Non-pigmented ciliary epithelial cell (primary cell): ENCODE data around the gene CAPN3.

Experiments used
- DNase-seq: peaks from one replicate; pipeline ENCODE4 v3.0.0-alpha.2; 2010; ENCODE audit warnings: low read depth

The CAPN3 gene

DNA sequence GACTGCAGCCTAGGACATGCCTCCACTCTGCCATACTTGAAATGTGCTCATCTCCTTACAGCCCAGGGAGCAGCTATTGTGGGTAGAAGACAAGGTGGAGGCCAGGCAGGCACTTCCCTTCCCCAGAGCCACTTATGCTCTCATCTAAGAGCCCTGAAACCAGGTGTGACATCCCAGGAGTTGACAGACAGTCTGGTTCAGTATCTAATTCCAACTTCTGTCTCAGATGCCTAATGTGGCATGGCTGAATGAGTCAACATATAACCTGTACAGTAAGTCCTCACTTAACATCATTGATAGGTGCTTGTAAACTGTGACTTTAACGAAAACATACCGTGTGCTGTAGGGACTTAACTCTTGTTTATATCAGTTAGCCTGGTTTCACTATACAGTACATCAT lies 1.2 kb upstream of the CAPN3 start:
- DNase-seq, result no peak

DNA sequence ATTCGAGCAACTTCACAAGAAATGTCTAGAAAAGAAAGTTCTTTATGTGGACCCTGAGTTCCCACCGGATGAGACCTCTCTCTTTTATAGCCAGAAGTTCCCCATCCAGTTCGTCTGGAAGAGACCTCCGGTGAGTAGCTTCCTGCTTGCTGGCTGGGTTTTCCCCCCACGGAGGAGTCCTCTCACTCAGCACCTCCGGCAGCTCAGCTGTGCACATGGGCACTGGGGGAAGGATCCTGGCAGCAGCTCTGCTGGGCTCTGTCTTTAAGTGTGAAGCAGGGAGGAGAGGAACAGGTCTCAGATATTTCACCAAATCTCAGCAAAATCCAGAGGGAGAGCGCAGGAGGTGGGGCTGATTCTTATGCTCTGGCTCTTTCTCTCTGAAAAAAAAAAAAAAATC lies 684 bp downstream of the CAPN3 start:
- no peak for DNase-seq

DNA sequence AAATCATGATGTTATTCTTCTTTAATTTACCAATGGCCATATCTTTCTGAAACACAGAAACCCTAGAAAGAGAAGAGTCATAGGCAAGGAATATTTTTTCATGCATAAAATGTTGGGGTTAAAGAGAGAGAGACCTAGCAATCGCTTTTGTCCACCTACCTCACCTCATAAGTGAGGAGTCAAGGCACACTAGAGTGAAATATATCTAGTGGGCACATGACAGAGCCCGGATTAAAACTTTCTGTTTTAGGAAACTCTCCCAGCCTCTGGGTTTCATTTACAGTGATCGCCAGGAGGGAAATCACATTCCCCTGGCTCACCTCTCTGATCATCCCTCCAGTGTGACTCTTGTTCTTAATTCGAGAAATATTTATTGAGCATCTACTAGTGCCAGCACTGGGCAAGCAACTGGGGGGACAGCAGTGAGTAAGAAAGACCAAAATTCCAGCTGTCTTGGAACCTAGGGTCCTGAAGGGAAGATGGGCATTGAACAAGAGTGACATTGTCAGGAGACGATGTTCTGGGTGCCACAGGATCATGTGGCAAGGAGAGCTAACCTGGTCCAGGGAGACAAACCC lies 1.3 kb downstream of the CAPN3 start:
- no peak for DNase-seq

DNA sequence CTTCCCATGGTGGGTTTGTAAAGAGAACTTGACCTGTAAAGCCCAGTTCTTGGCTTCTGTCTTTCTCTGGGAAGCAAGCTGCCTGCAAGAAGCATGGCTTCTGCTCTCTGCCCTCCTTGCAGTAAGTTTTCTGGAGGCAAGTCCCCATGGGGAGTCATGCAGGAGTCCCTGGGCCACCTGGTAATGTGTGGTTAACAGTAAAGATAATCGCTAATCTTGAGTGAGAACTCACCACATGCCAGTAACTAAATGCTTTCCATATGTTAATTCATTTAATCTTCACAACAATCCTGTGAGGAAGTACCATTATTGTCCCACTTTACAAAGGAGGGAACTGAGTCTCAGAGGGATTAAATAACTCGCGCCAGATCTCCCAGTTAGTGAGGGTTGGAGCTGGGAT lies 4.2 kb downstream of the CAPN3 start:
- DNase-seq, result no peak

DNA sequence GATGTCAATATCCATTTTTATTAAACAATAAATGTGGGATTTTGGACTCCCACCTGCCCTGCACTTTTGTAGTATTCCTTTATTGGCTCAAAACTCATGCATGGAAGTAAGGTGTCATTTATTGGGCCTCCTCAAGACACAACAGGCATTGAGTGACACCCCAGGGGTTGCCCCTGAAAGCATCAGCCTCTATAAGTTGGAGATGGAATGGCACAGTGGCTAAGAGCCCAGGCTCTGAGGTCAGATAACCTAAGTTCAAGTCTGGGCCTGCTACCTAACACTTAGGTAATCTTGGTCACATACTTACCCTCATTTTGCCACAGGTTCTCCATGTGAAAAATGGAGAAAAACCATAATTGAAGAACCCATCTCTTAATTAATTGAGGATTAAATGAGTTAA lies 4.6 kb downstream of the CAPN3 start:
- DNase-seq, result no peak

DNA sequence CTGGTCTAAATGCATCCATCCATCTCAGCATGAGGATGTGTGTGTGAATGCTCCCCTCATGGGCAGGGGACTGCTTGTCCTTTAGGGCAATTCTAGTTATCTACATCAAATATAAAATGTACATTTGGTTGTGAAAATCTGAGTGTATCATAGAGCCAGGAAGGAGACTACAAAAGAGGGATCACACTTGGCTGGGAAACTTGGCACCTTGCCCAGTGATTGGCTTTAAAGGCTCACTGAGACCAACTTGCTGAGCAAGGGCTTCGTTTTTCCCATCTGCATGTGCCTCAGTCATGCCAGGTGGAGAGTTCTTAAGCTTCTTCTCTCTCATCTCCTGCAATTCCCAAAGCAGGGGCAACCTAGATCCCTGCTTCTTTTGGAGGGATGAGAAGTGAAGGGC lies 5.2 kb downstream of the CAPN3 start:
- DNase-seq, result no peak

DNA sequence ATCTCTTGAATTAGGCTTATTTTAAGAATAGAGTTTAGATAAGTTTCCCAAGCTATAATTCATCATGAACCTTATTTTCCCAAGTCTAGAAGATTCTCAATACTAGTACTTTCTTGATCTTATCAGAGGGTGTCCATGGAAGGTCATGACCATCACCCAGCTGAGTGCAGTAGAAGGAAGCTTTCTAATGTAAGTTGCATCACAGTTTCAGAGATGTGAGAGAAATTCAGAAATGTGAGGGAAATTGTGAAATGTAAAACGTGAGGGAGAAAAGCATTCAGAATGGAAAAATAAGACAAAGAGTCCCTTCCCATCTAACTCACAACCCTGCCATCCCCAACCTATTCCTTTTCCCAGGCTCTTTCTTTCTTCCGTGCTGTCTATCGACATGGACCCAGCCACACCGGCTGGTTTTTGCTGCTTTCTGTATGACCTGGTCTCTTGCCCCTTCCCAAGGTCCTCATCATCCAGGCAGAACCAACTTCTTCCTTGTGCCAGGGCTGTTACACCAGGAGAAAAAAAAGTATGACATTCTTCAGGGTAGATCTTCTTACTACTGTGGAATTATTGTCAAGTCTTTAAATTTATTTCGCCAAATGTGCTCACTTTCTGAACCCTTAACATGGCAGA lies 6.7 kb downstream of the CAPN3 start:
- DNase-seq, result no peak

DNA sequence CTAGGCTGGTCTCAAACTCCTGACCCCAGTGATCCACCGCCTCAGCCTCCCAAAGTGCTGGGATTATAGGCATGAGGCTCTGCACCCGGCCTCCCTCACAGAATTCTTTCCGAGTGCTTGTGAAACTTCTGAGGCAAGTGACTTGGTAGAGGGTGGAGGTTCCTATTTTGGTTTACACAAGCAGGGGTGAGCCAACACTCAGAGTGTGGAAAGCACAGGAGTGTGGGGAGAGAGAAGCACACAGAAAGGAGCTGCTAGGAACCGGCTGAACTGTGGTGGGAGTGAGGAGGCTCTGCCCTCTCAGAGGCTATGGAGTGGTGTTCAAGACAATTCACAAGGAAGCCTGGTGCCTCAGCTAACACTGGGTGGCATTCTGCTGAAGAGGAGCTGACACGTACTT lies 7.7 kb downstream of the CAPN3 start:
- DNase-seq, result no peak

DNA sequence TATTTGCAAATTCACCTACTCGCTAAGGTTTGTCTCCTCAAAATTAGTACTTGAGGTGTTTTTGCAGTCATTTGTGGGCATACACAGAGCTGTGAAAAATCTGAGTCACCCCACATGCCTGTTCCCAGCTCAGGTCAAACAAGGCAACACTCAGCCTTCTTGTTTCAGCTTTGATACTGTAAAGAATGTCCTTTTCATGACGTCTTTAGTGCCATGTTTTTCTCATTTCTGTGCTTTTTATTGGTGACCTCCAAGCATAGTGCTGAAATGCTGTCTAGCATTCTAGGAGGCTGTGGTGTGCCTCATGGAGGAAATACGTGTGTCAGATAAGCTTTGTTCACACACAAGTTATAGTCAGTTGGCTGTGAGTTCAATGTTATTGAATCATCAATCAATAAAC lies 8.8 kb downstream of the CAPN3 start:
- no peak for DNase-seq

DNA sequence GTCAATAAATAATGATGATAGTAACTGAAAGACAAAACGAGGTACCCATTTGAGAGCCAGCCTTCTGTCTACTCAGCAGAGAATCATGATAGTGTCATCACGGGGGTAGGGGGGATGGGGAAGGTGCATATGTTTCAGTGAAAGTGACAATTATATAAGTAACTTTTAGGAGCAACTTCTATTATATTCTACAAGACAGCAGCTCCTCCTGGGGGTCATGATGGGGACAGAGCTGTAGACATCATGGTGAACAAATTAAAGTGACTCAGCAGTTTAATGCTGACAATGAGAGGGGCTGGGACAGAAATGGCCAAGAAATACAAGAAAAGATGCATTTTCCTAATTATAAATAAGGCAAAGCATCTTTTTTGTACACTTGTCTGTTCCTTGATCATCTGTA lies 11.8 kb downstream of the CAPN3 start:
- no peak for DNase-seq

DNA sequence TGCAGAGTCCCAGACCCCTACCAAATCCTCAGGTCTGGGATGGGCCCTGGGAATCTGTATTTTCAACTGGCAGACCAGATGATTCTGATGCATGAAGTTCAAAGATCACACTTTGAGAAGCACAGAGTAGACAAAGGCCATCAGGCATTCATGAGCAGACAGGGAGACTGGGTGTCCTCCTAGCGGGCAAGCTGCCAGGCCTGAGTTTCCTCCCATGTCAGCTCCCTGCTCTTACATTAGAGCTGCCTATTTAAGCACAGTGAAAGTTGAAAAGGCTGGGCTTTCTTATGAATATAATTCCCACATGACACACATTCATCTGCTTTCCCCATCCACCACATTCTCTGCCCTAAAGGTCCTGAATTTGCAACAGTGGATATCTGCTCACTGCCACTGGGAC lies 14.0 kb downstream of the CAPN3 start:
- no peak for DNase-seq

DNA sequence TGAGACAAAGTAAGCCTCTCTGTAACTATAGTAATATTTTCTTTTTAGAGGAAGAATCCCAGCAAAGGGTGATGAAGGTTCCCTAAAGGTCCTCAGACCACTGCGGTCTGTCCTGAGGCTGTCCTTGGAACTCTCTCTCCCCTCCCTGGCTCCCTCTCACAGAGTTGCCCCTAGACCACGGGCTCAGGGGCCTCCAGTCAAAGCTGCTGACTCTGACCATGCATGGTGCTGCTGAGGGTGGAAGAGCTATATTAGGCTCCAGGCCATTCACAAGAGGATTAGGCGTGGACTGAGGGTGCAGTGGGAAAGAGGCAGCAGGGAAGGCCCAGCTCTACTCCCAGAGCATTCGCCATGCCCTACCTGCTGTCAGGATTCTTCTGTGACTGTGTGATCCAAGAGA lies 14.6 kb downstream of the CAPN3 start:
- DNase-seq, result no peak

DNA sequence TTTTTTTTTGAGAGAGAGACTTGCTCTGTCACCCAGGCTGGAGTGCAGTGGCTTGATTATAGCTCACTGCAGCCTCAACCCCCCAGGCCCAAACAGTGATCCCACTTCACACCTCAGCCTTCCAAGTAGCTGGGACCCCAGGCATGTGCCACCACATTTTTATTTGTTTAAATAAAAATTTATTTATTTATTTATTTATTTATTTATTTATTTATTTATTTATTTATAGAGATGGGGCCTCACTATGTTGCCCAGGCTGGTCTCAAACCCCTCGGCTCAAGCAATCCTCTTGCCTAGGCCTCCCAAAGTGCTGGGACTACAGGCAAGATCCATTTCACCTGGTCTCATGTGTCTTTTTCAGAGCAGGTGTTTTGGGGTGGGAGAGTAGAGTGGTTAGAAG lies 15.5 kb downstream of the CAPN3 start:
- no peak for DNase-seq

DNA sequence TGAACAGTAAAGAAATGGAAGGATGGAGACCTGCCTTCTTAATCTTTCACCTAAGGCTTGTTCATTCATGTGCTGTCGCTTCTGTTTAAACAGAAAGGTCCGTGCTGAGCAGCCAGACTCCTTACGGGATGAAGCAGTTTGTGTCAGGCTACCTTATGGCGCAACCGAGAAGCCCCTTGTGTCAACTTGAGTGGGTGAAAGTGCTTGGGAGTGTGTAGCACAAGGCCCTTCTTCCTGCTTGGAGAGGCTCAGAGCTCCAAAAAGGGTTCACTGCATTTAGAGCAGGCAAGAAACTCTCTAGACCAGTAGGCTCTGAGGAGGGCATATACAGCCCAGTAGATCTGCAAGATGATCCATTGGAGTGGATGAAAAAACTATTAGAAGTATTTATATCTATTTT lies 16.0 kb downstream of the CAPN3 start:
- DNase-seq, result no peak

DNA sequence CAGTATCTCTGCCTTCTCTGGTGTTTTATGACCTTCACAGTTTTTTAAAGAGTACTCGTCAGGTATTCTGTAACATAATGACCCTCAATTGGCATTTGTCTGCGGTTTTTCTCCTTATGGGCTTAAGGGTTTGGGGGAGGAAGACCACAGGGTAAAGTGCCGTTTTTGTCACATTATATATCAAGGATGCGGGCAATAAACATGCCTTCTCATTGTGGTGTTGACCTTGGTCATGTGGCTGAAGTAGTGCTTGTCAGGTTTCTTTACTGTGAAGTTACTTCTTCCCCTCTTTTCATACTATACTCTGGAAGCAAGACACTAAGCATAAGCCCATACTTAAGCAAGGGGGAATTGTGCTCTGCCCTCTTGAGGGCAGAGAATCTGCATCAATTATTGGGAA lies 16.6 kb downstream of the CAPN3 start:
- no peak for DNase-seq

DNA sequence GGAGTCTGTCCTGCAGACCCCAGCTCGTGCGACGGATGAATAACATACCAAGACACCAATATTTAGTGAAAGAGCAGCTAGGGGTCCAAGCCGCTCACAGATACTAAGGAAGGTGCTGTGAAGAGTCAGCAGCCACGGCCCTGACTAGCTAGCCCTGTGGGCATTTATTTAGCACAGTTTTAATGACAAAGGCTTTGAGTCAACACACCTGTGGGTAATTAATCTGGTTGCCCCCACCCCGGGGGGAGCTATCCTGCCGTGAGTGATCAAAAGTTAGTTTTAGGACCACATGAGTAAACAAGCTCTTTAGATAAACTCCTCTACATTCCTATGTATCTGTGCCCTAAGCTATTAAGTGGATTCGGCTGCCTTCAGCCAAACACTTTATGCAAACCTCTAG lies 18.7 kb downstream of the CAPN3 start:
- no peak for DNase-seq

DNA sequence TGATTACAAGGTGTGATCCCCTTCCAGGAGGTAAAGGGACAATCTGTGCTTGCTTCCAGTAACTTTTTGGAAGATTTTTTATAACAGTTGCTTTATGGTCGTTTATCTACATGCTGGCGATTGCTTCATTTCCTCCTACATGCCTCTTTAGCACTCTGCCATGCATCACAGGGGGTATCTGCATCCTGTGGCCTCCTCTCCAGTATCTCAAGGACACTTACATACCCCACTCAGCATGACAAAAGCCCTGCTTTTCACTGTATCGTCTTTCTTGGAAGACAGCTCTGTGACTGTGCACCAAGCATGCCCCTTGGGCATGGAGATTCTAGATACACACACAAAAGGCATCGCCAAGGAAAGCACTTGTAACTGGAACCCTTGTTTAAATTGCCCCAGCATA lies 25.3 kb downstream of the CAPN3 start:
- DNase-seq, result no peak

DNA sequence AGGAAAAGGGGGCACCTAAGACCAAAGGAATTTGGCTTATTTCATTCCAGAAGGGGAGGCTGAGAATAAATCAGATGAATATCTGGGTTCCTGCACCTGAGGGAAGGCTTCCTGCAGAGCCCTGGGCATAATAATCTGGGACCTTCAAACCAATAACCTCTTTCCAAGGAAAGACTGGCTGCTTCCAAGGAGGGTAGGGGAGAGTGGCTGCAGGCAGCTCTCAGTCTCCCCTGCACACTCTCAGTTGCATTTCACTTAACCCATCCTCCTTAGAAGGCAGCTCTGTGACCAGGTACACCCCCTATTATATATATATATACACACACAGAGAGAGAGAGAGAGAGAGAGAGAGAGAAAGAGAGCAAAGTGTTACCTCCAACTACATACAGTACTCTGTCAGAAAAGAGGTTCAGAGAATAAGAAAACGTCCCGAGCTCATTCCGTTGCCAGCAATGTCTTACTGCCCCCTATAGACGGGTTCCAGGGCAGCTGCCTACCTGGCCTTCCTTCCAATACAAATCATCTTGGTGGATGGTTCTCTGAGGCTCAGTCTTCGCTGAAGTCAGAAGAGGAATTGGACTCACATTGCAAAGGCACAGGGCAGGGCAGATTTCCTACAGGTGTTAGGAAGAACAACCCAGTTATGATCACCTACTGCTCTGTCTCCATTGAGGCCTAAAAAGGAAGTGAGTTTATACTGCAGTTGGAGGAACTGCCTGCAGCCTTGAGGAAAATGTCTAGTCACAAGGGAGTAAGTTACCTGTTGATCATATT lies 26.1 kb downstream of the CAPN3 start:
- peak; percentile 17 for DNase-seq

DNA sequence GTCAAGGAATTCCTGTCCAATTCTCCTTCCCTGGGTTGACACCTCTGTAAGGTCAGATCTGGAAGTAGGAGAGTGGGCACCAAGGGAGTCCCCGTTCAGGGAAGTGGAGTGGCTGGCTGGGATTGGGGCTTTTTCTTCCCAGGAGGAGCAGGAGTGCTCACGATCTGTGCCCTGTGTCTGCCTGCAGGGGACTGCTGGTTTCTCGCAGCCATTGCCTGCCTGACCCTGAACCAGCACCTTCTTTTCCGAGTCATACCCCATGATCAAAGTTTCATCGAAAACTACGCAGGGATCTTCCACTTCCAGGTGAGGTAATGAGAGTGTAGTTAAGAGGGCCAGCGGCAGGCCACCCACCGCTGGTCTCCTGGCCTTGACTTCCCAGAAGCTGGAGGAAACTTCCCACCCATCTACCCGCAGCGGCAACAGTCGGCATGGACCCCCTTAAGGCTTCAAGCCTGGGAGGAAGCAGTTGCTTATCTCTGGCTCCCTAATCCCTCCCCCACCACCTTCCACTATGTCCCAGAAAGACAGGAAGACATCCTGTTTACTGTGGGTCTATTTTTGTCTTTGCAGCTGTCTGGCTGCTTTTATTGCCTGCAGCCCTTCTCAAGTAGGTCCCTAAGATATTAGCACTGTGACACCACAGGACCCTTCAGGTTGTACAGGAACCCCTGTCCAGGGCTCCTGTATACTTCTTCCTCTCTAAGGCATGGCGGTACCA lies 26.8 kb downstream of the CAPN3 start:
- no peak for DNase-seq

DNA sequence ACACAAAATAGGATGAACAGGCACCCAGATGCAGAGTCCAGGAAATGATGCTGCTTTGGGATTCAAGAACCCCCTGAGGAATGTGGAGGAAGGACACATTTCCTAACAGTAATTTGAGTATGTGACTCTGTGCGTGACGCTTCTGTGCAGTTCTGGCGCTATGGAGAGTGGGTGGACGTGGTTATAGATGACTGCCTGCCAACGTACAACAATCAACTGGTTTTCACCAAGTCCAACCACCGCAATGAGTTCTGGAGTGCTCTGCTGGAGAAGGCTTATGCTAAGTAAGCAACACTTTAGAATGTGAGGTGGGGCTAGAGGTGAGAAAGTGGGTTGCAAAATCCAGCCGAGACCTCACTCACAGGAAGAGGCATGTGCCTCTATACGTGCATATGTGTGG lies 28.3 kb downstream of the CAPN3 start:
- DNase-seq, result no peak

DNA sequence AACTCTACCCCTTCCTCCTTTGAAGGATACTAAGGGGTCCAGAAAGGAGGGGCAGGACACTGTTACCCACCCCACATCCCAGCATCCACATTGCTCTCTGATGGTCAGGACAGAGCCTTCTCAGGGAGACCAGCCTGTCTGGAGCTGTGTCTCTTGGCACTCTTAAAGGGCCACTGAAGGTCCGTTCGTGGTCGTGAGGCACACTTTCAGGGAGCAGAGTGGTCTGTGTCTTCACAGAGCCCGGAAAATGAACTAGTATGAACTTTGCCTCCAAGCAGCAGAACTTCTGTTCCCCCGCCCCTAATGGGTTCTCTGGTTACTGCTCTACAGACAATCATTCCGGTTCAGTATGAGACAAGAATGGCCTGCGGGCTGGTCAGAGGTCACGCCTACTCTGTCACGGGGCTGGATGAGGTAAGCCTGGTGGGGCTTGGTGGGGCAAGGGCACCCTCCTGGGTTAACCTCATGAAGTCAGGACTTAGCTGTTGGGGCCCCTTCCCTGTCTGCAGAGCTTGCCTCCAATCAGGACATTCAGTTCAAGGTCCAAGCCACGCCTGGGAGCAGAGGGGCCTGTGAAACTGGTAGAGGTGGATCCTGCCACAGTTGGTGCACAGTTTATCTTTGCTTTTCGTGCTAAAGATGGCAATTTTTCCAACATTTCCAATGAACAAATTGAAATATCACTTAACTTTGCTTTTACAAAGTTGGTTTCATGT lies 33.2 kb downstream of the CAPN3 start:
- DNase-seq, result no peak

DNA sequence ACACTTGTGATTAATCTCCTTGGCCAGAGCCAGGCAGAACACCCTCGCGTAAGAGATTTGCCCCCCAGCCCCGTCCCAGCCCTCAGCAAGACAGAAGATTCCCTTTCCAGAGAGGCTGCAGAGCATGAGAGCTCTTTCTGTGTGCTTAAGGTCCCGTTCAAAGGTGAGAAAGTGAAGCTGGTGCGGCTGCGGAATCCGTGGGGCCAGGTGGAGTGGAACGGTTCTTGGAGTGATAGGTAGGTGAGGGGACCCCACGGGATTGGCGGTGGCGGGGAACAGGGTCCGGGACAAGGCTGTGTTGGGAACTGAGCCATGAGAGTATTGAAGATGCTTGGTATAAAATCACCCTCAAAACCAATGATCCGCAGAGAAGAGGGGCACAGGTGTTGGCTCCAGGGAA lies 34.8 kb downstream of the CAPN3 start:
- DNase-seq, result no peak
